ENCODE measurements around the gene RPL15. TPM values are rescaled to one million over a fixed set of nuclear protein-coding genes. Genes with fewer than 3 reads are reported as not detected.

Gene RPL15
- polyA plus RNA-seq, 4 donors, result 2,006 to 2,558 (median 2,234) TPM

GRCh38 chr3:23959135-23959900 lies 42.4 kb downstream of the RPL15 start:
- no peak for DNase-seq (ENCODE audit: low read depth in 4 of 4, low spot score in 2 of 4)

GRCh38 chr3:23960649-23961048 lies 43.7 kb downstream of the RPL15 start:
- DNase-seq (ENCODE audit: low read depth in 4 of 4, low spot score in 2 of 4), result no peak

GRCh38 chr3:23961066-23961465 lies 44.1 kb downstream of the RPL15 start:
- DNase-seq (ENCODE audit: low read depth in 4 of 4, low spot score in 2 of 4), result no peak

- no peak for DNase-seq (ENCODE audit: low read depth in 4 of 4, low spot score in 2 of 4)
Measured at GRCh38 chr3:23961913-23962312, 45.0 kb downstream of the RPL15 start.

GRCh38 chr3:23964537-23965235 lies 47.8 kb downstream of the RPL15 start:
- DNase-seq (ENCODE audit: low read depth in 4 of 4, low spot score in 2 of 4), result no peak

GRCh38 chr3:23966328-23966727 lies 49.4 kb downstream of the RPL15 start:
- DNase-seq (ENCODE audit: low read depth in 4 of 4, low spot score in 2 of 4), result peak in 1 of 4 donors; percentile 29

- no peak for DNase-seq (ENCODE audit: low read depth in 4 of 4, low spot score in 2 of 4)
Measured at GRCh38 chr3:23968463-23969184, 51.7 kb downstream of the RPL15 start.

- DNase-seq (ENCODE audit: low read depth in 4 of 4, low spot score in 2 of 4), result no peak
Measured at GRCh38 chr3:23969393-23969792, 52.5 kb downstream of the RPL15 start.

Other genes starting within 250 kb of the RPL15 start
- 100 to 1,000 TPM; 139 to 160 (median 149) TPM for gene UBE2E1, start 111.2 kb upstream of the RPL15 start, polyA plus RNA-seq (ENCODE audit: insufficient read length in 4 of 4)
- gene NKIRAS1, start 142 bp upstream of the RPL15 start, polyA plus RNA-seq (ENCODE audit: insufficient read length in 4 of 4), result 10 to 100 TPM; 14.6 to 18.2 (median 17.4) TPM
- gene NR1D2, start 28.2 kb downstream of the RPL15 start, polyA plus RNA-seq (ENCODE audit: insufficient read length in 4 of 4), result 10 to 100 TPM; 36.3 to 47.0 (median 41.0) TPM